Astrocyte (in vitro differentiated cells and primary cell): ENCODE measurements around the gene GRAMD1B. TPM values are rescaled to one million over a fixed set of nuclear protein-coding genes. Genes with fewer than 3 reads are reported as not detected.

Experiments used
- DNase-seq: peaks from one replicate; pipeline ENCODE4 v3.0.0-alpha.2; 2010; ENCODE audit warnings: low read depth
- FAIRE-seq: peaks from 2 replicates; lab custom pipeline; 2011; peaks lifted over from hg19 to GRCh38; lab: Jason Lieb, UNC
- H2AFZ ChIP-seq: 2 replicates; pipeline ENCODE4 v1.6.0; 2012; ENCODE audit warnings: low read depth, low read length, inconsistent platforms
- H3K27ac ChIP-seq: 2 replicates; pipeline ENCODE4 v1.5.1; 2011; ENCODE audit warnings: low read depth, low read length, inconsistent platforms
- H3K27me3 ChIP-seq: 2 replicates; pipeline ENCODE4 v1.6.0; 2011; ENCODE audit warnings: low read length, inconsistent platforms; ENCODE audit not compliant: insufficient read depth
- H3K36me3 ChIP-seq: 2 replicates; pipeline ENCODE4 v1.5.1; 2011; ENCODE audit warnings: low read length, inconsistent platforms; ENCODE audit not compliant: insufficient read depth
- H3K4me1 ChIP-seq: 2 replicates; pipeline ENCODE4 v1.5.1; 2011; ENCODE audit warnings: low read length, inconsistent platforms; ENCODE audit not compliant: insufficient read depth
- H3K4me2 ChIP-seq: 2 replicates; pipeline ENCODE4 v1.6.0; 2012; ENCODE audit warnings: low read length, inconsistent platforms
- H3K4me3 ChIP-seq: 2 replicates; pipeline ENCODE4 v1.5.1; 2011; ENCODE audit warnings: low read depth, mild to moderate bottlenecking, low read length, inconsistent platforms; ENCODE audit not compliant: insufficient read depth
- H3K79me2 ChIP-seq: 2 replicates; pipeline ENCODE4 v1.6.0; 2012; ENCODE audit warnings: mild to moderate bottlenecking, low read length, inconsistent platforms; ENCODE audit not compliant: insufficient read depth
- H3K9ac ChIP-seq: 2 replicates; pipeline ENCODE4 v1.6.0; 2012; ENCODE audit warnings: mild to moderate bottlenecking, low read length, inconsistent platforms
- H3K9me3 ChIP-seq: 2 replicates; pipeline ENCODE4 v1.5.1; 2012; ENCODE audit warnings: low read depth, mild to moderate bottlenecking, low read length, inconsistent platforms; ENCODE audit not compliant: insufficient read depth
- H4K20me1 ChIP-seq: 2 replicates; pipeline ENCODE4 v1.6.0; 2012; ENCODE audit warnings: low read length, inconsistent platforms; ENCODE audit not compliant: insufficient read depth
- H3K27ac Mint-ChIP-seq: one replicate; pipeline ENCODE4 v1.8.0; 2021; ENCODE audit warnings: mild to moderate bottlenecking, mixed read lengths; ENCODE audit not compliant: unreplicated experiment
- H3K27me3 Mint-ChIP-seq: one replicate; pipeline ENCODE4 v1.8.0; 2021; ENCODE audit warnings: low read depth, mixed read lengths; ENCODE audit not compliant: unreplicated experiment
- H3K36me3 Mint-ChIP-seq: one replicate; pipeline ENCODE4 v1.8.0; 2021; ENCODE audit warnings: low read depth, mixed read lengths; ENCODE audit not compliant: unreplicated experiment
- H3K4me1 Mint-ChIP-seq: one replicate; pipeline ENCODE4 v1.8.0; 2021; ENCODE audit warnings: low read depth, mixed read lengths; ENCODE audit not compliant: unreplicated experiment
- H3K4me3 Mint-ChIP-seq: one replicate; pipeline ENCODE4 v1.8.0; 2021; ENCODE audit warnings: mild to moderate bottlenecking, moderate library complexity, mixed read lengths; ENCODE audit not compliant: unreplicated experiment
- H3K9me3 Mint-ChIP-seq: one replicate; pipeline ENCODE4 v1.8.0; 2021; ENCODE audit warnings: mild to moderate bottlenecking, mixed read lengths; ENCODE audit not compliant: unreplicated experiment
- EZH2 ChIP-seq: IDR thresholded peaks from 2 replicates; pipeline ENCODE4 v1.6.1; 2012; ENCODE audit warnings: mild to moderate bottlenecking, low read length, inconsistent platforms; ENCODE audit not compliant: insufficient read depth
- total RNA-seq: library from RNA; stranded (reverse); gene quantifications from 2 replicates; pipeline ENCODE4 v1.2.1, GENCODE V29; 2021
- TF ChIP-seq, protein P1 (sequence below): IDR thresholded peaks from 2 replicates; pipeline ENCODE4 v1.5.1; 2011; ENCODE audit warnings: low read depth, mild to moderate bottlenecking, inconsistent platforms, low read length, moderate library complexity; ENCODE audit not compliant: insufficient read depth

GRAMD1B gene
- total RNA-seq, 1 donor from 2014 or later: 6.5 TPM

DNA sequence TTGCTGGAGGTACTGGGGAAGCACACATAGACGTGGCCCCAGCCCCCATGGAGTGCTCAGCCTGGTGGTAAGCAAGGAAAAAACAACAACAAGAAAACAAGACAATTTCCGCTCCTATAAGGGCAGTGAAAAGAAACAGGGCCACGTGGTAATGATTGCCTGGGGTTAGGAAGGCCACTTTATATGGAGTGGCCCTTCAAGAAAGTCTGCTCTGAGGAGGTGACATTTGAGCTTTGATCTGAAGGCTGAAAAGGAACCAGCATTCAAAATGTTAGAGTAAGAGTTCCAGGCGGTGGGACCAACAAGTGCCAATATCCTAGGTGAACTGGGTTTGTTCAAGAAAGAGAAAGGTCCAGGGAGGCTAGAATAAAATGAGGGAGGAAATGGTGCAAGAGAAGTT is 136.8 kb downstream of the GRAMD1B start:
- Mint-ChIP-seq H3K4me1 (peaks cover 2% of the 10 kb centered on the region), H3K27ac (no peak overlapping the region), H3K36me3 (peaks cover 2% of the 10 kb centered on the region), H3K27me3 (no peaks in the 10 kb centered on the region), H3K4me3 (no peak overlapping the region), H3K9me3 (no peaks in the 10 kb centered on the region)
- no peak overlapping the region for H3K4me2 ChIP-seq
- no peak overlapping the region for H3K27ac ChIP-seq
- H3K27me3 ChIP-seq: no peaks in the 10 kb centered on the region
- H3K36me3 ChIP-seq: no peaks in the 10 kb centered on the region
- no peak overlapping the region for H3K4me3 ChIP-seq
- no peak overlapping the region for H3K9ac ChIP-seq
- no peaks in the 10 kb centered on the region for H3K79me2 ChIP-seq
- FAIRE-seq (no peak), DNase-seq (no peak)
- no peaks in the 10 kb centered on the region for H4K20me1 ChIP-seq
- H3K9me3 ChIP-seq: no peaks in the 10 kb centered on the region
- TF ChIP-seq, protein P1, sequence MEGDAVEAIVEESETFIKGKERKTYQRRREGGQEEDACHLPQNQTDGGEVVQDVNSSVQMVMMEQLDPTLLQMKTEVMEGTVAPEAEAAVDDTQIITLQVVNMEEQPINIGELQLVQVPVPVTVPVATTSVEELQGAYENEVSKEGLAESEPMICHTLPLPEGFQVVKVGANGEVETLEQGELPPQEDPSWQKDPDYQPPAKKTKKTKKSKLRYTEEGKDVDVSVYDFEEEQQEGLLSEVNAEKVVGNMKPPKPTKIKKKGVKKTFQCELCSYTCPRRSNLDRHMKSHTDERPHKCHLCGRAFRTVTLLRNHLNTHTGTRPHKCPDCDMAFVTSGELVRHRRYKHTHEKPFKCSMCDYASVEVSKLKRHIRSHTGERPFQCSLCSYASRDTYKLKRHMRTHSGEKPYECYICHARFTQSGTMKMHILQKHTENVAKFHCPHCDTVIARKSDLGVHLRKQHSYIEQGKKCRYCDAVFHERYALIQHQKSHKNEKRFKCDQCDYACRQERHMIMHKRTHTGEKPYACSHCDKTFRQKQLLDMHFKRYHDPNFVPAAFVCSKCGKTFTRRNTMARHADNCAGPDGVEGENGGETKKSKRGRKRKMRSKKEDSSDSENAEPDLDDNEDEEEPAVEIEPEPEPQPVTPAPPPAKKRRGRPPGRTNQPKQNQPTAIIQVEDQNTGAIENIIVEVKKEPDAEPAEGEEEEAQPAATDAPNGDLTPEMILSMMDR: no peak
- no peak for TF ChIP-seq EZH2
- no peak overlapping the region for H2AFZ ChIP-seq
- H3K4me1 ChIP-seq: no peaks in the 10 kb centered on the region

DNA sequence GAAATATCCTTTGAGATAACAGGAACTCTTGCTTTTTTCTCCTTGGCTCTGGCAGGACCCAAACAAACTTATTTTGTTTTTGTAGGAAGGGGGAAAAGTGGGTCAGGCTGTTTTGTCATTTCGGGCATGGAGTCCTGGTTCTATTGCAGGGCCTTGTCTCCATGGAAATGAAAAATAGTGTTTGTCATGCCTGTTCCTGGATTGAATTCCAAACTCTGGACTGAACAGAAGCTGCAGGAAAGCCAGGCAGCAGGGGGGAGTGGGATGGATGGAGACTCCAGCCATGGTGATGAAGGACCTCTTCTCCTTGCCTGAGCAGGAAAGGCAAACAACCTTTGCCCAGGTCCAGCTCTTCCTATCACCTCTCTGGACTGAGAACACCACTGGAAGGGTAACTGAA is 137.4 kb downstream of the GRAMD1B start:
- FAIRE-seq (no peak), DNase-seq (no peak)
- Mint-ChIP-seq H3K36me3 (peaks cover 2% of the 10 kb centered on the region), H3K27ac (no peak overlapping the region), H3K27me3 (no peaks in the 10 kb centered on the region), H3K9me3 (no peaks in the 10 kb centered on the region), H3K4me3 (no peak overlapping the region), H3K4me1 (peaks cover 2% of the 10 kb centered on the region)
- Histone ChIP-seq H2AFZ (no peak overlapping the region), H3K79me2 (no peaks in the 10 kb centered on the region), H3K4me3 (no peak overlapping the region), H3K4me1 (no peaks in the 10 kb centered on the region), H3K4me2 (no peak overlapping the region), H3K27ac (no peak overlapping the region), H3K36me3 (no peaks in the 10 kb centered on the region), H3K27me3 (no peaks in the 10 kb centered on the region), H4K20me1 (no peaks in the 10 kb centered on the region), H3K9ac (no peak overlapping the region), H3K9me3 (no peaks in the 10 kb centered on the region)
- no peak for TF ChIP-seq EZH2
- TF ChIP-seq, protein P1: no peak

- H3K4me2 ChIP-seq: no peak overlapping the region
- no peaks in the 10 kb centered on the region for H3K27me3 ChIP-seq
- TF ChIP-seq, protein P1: no peak
- TF ChIP-seq EZH2: no peak
- Mint-ChIP-seq H3K36me3 (peaks cover 2% of the 10 kb centered on the region), H3K4me3 (no peak overlapping the region), H3K27me3 (no peaks in the 10 kb centered on the region), H3K9me3 (no peaks in the 10 kb centered on the region), H3K4me1 (peaks cover 2% of the 10 kb centered on the region), H3K27ac (no peak overlapping the region)
- H3K9me3 ChIP-seq: no peaks in the 10 kb centered on the region
- H3K9ac ChIP-seq: no peak overlapping the region
- DNase-seq (no peak), FAIRE-seq (no peak)
- no peaks in the 10 kb centered on the region for H3K36me3 ChIP-seq
- H4K20me1 ChIP-seq: no peaks in the 10 kb centered on the region
- H3K27ac ChIP-seq: no peak overlapping the region
- no peaks in the 10 kb centered on the region for H3K4me1 ChIP-seq
- no peaks in the 10 kb centered on the region for H3K79me2 ChIP-seq
- H2AFZ ChIP-seq: no peak overlapping the region
- no peak overlapping the region for H3K4me3 ChIP-seq
Observed at GRCh38 chr11:123568367-123568870, 138.3 kb downstream of the GRAMD1B start.
